GM13976 (cell line): ENCODE measurements around the gene FOXK2.

Source experiments
- DNase-seq: peaks from one replicate; pipeline ENCODE4 v3.0.0; 2012; ENCODE audit warnings: low spot score
- CTCF ChIP-seq: IDR thresholded peaks from 2 replicates; pipeline ENCODE4 v1.5.1; 2012; ENCODE audit warnings: borderline replicate concordance, mild to moderate bottlenecking; ENCODE audit not compliant: insufficient read depth; ENCODE audit errors: extremely low read depth, missing control alignments, control extremely low read depth
- in situ Hi-C: fragments of 300-500 bp; cut with MboI; formaldehyde crosslinking; loops from one replicate; pipeline ENCODE4 v1.12.0; 2022; ENCODE audit warnings: low sequenced_read_pairs, mixed read lengths, inconsistent platforms; ENCODE audit not compliant: unreplicated experiment

Gene FOXK2

GRCh38 chr17:82601447-82602000 lies 82.0 kb downstream of the FOXK2 start:
- in situ Hi-C loops, result no loop called here
- no peak for TF ChIP-seq CTCF
- DNase-seq, result no peak

GRCh38 chr17:82602487-82602886 lies 83.0 kb downstream of the FOXK2 start:
- in situ Hi-C loops, result no loop called here
- TF ChIP-seq CTCF, result no peak

GRCh38 chr17:82602986-82603710 lies 83.6 kb downstream of the FOXK2 start:
- no peak for TF ChIP-seq CTCF
- in situ Hi-C loops, result no loop called here

More at GRCh38 chr17:82602487-82602886, 83.0 kb downstream of the FOXK2 start:
- DNase-seq, result no peak

GRCh38 chr17:82603981-82604448 lies 84.5 kb downstream of the FOXK2 start:
- TF ChIP-seq CTCF, result no peak
- in situ Hi-C loops, result no loop called here
- DNase-seq, result no peak

More at GRCh38 chr17:82602986-82603710, 83.6 kb downstream of the FOXK2 start:
- no peak for DNase-seq

- no peak for TF ChIP-seq CTCF
- DNase-seq, result no peak
- in situ Hi-C loops, result no loop called here
Measured at GRCh38 chr17:82604532-82604931, 85.0 kb downstream of the FOXK2 start.

- in situ Hi-C loops, result no loop called here
Measured at GRCh38 chr17:82605939-82606600, 86.5 kb downstream of the FOXK2 start.

More at GRCh38 chr17:82605939-82606600, 86.5 kb downstream of the FOXK2 start:
- TF ChIP-seq CTCF, result no peak
- no peak for DNase-seq
